Measurements from ENCODE around the gene ATP6V0D1.
"Not testable (repeated sequence)": the region's sequence is repeated elsewhere in the genome, so short reads cannot be mapped to it uniquely, and the experiment has no call there.

The ATP6V0D1 gene

GRCh38 chr16:67517661-67518423, 36.9 kb upstream of the ATP6V0D1 start:
- no peak overlapping the region for H3K4me3 Mint-ChIP-seq
- no peaks in the 10 kb centered on the region for H3K9me3 Mint-ChIP-seq
- peaks cover 7% of the 10 kb centered on the region for H3K36me3 Mint-ChIP-seq (ENCODE audit: insufficient read depth)
- no peak overlapping the region for H3K27ac Mint-ChIP-seq (ENCODE audit: low read depth)
- H3K4me1 Mint-ChIP-seq, result peaks cover 36% of the 10 kb centered on the region
- no peaks in the 10 kb centered on the region for H3K27me3 Mint-ChIP-seq
- DNase-seq (ENCODE audit: low spot score in 2 of 2) (no peak), ATAC-seq (replicated peaks; ENCODE audit: extremely low read depth, poor library complexity, severe bottlenecking) (no peak)

- Mint-ChIP-seq H3K4me1 (peaks cover 32% of the 10 kb centered on the region), H3K27ac (ENCODE audit: low read depth) (no peak overlapping the region), H3K27me3 (no peaks in the 10 kb centered on the region), H3K36me3 (ENCODE audit: insufficient read depth) (peaks cover 7% of the 10 kb centered on the region), H3K4me3 (no peak overlapping the region), H3K9me3 (no peaks in the 10 kb centered on the region)
- ATAC-seq (replicated peaks; ENCODE audit: extremely low read depth, poor library complexity, severe bottlenecking) (no peak), DNase-seq (ENCODE audit: low spot score in 2 of 2) (no peak)
These were observed 36.1 kb upstream of the ATP6V0D1 start for GRCh38 chr16:67517155-67517445.

GRCh38 chr16:67516296-67517154, 35.6 kb upstream of the ATP6V0D1 start:
- ATAC-seq (replicated peaks; ENCODE audit: extremely low read depth, poor library complexity, severe bottlenecking) (no peak), DNase-seq (ENCODE audit: low spot score in 2 of 2) (no peak)
- Mint-ChIP-seq H3K4me3 (no peak overlapping the region), H3K27ac (ENCODE audit: low read depth) (no peak overlapping the region), H3K36me3 (ENCODE audit: insufficient read depth) (peaks cover 7% of the 10 kb centered on the region), H3K9me3 (no peaks in the 10 kb centered on the region), H3K27me3 (no peaks in the 10 kb centered on the region), H3K4me1 (peaks cover 31% of the 10 kb centered on the region)

- Mint-ChIP-seq H3K27me3 (no peaks in the 10 kb centered on the region), H3K4me3 (no peak overlapping the region), H3K4me1 (peaks cover 15% of the 10 kb centered on the region), H3K36me3 (ENCODE audit: insufficient read depth) (peaks cover 3% of the 10 kb centered on the region), H3K27ac (ENCODE audit: low read depth) (no peak overlapping the region), H3K9me3 (no peaks in the 10 kb centered on the region)
- DNase-seq (ENCODE audit: low spot score in 2 of 2) (peak; percentile 66 to 70), ATAC-seq (replicated peaks; ENCODE audit: extremely low read depth, poor library complexity, severe bottlenecking) (peak; percentile 80)
These were observed 33.4 kb upstream of the ATP6V0D1 start for GRCh38 chr16:67514382-67514828.

GRCh38 chr16:67513892-67514291, 32.9 kb upstream of the ATP6V0D1 start:
- not testable (repeated sequence) for H3K4me3 Mint-ChIP-seq; H3K27me3 Mint-ChIP-seq; H3K9me3 Mint-ChIP-seq; H3K27ac Mint-ChIP-seq (ENCODE audit: low read depth); DNase-seq (ENCODE audit: low spot score in 2 of 2); H3K36me3 Mint-ChIP-seq (ENCODE audit: insufficient read depth); ATAC-seq (replicated peaks; ENCODE audit: extremely low read depth, poor library complexity, severe bottlenecking)
- peaks cover 15% of the 10 kb centered on the region for H3K4me1 Mint-ChIP-seq

- H3K4me1 Mint-ChIP-seq, result peaks cover 32% of the 10 kb centered on the region
- no peak for ATAC-seq (replicated peaks; ENCODE audit: extremely low read depth, poor library complexity, severe bottlenecking)
- H3K27me3 Mint-ChIP-seq, result no peaks in the 10 kb centered on the region
- no peaks in the 10 kb centered on the region for H3K9me3 Mint-ChIP-seq
- no peaks in the 10 kb centered on the region for H3K36me3 Mint-ChIP-seq (ENCODE audit: insufficient read depth)
- H3K4me3 Mint-ChIP-seq, result no peak overlapping the region
- H3K27ac Mint-ChIP-seq (ENCODE audit: low read depth), result peak overlapping the region; percentile 29
- no peak for DNase-seq (ENCODE audit: low spot score in 2 of 2)
These were observed 28.1 kb upstream of the ATP6V0D1 start for GRCh38 chr16:67509016-67509415.

- no peaks in the 10 kb centered on the region for H3K36me3 Mint-ChIP-seq (ENCODE audit: insufficient read depth)
- peak overlapping the region; percentile 70 for H3K27ac Mint-ChIP-seq (ENCODE audit: low read depth)
- no peak overlapping the region for H3K4me3 Mint-ChIP-seq
- no peaks in the 10 kb centered on the region for H3K27me3 Mint-ChIP-seq
- peaks cover 41% of the 10 kb centered on the region for H3K4me1 Mint-ChIP-seq
- ATAC-seq (replicated peaks; ENCODE audit: extremely low read depth, poor library complexity, severe bottlenecking), result no peak
- DNase-seq (ENCODE audit: low spot score in 2 of 2), result no peak
- no peaks in the 10 kb centered on the region for H3K9me3 Mint-ChIP-seq
These were observed 25.5 kb upstream of the ATP6V0D1 start for GRCh38 chr16:67506468-67506867.

GRCh38 chr16:67504031-67505021, 23.4 kb upstream of the ATP6V0D1 start:
- H3K27ac Mint-ChIP-seq (ENCODE audit: low read depth), result peak overlapping the region; percentile 77
- no peaks in the 10 kb centered on the region for H3K9me3 Mint-ChIP-seq
- H3K4me3 Mint-ChIP-seq, result no peak overlapping the region
- DNase-seq (ENCODE audit: low spot score in 2 of 2) (no peak), ATAC-seq (replicated peaks; ENCODE audit: extremely low read depth, poor library complexity, severe bottlenecking) (peak; percentile 87)
- H3K36me3 Mint-ChIP-seq (ENCODE audit: insufficient read depth), result peaks cover under 1% of the 10 kb centered on the region
- H3K4me1 Mint-ChIP-seq, result peaks cover 45% of the 10 kb centered on the region
- no peaks in the 10 kb centered on the region for H3K27me3 Mint-ChIP-seq

GRCh38 chr16:67499106-67499505, 18.1 kb upstream of the ATP6V0D1 start:
- no peak overlapping the region for H3K4me3 Mint-ChIP-seq
- ATAC-seq (replicated peaks; ENCODE audit: extremely low read depth, poor library complexity, severe bottlenecking) (no peak), DNase-seq (ENCODE audit: low spot score in 2 of 2) (no peak)
- H3K4me1 Mint-ChIP-seq, result peaks cover 16% of the 10 kb centered on the region
- peak overlapping the region; percentile 52 for H3K27ac Mint-ChIP-seq (ENCODE audit: low read depth)
- peaks cover 2% of the 10 kb centered on the region for H3K36me3 Mint-ChIP-seq (ENCODE audit: insufficient read depth)
- H3K9me3 Mint-ChIP-seq, result no peaks in the 10 kb centered on the region
- H3K27me3 Mint-ChIP-seq, result no peaks in the 10 kb centered on the region

- no peak overlapping the region for H3K4me3 Mint-ChIP-seq
- DNase-seq (ENCODE audit: low spot score in 2 of 2), result no peak
- H3K27ac Mint-ChIP-seq (ENCODE audit: low read depth), result no peak overlapping the region
- H3K27me3 Mint-ChIP-seq, result no peaks in the 10 kb centered on the region
- H3K4me1 Mint-ChIP-seq, result peaks cover 5% of the 10 kb centered on the region
- no peaks in the 10 kb centered on the region for H3K9me3 Mint-ChIP-seq
- ATAC-seq (replicated peaks; ENCODE audit: extremely low read depth, poor library complexity, severe bottlenecking), result no peak
- peaks cover 13% of the 10 kb centered on the region for H3K36me3 Mint-ChIP-seq (ENCODE audit: insufficient read depth)
These were observed 9.6 kb upstream of the ATP6V0D1 start for GRCh38 chr16:67490335-67491096.

GRCh38 chr16:67489401-67490083, 8.6 kb upstream of the ATP6V0D1 start:
- Mint-ChIP-seq H3K27ac (ENCODE audit: low read depth) (no peak overlapping the region), H3K27me3 (no peaks in the 10 kb centered on the region), H3K4me1 (peaks cover 5% of the 10 kb centered on the region), H3K4me3 (no peak overlapping the region), H3K36me3 (ENCODE audit: insufficient read depth) (peaks cover 17% of the 10 kb centered on the region), H3K9me3 (no peaks in the 10 kb centered on the region)
- DNase-seq (ENCODE audit: low spot score in 2 of 2) (no peak), ATAC-seq (replicated peaks; ENCODE audit: extremely low read depth, poor library complexity, severe bottlenecking) (no peak)
